ENCODE results near the gene PCBP3.
"Not testable (repeated sequence)": the region's sequence is repeated elsewhere in the genome, so short reads cannot be mapped to it uniquely, and the experiment has no call there.

The PCBP3 gene

DNA sequence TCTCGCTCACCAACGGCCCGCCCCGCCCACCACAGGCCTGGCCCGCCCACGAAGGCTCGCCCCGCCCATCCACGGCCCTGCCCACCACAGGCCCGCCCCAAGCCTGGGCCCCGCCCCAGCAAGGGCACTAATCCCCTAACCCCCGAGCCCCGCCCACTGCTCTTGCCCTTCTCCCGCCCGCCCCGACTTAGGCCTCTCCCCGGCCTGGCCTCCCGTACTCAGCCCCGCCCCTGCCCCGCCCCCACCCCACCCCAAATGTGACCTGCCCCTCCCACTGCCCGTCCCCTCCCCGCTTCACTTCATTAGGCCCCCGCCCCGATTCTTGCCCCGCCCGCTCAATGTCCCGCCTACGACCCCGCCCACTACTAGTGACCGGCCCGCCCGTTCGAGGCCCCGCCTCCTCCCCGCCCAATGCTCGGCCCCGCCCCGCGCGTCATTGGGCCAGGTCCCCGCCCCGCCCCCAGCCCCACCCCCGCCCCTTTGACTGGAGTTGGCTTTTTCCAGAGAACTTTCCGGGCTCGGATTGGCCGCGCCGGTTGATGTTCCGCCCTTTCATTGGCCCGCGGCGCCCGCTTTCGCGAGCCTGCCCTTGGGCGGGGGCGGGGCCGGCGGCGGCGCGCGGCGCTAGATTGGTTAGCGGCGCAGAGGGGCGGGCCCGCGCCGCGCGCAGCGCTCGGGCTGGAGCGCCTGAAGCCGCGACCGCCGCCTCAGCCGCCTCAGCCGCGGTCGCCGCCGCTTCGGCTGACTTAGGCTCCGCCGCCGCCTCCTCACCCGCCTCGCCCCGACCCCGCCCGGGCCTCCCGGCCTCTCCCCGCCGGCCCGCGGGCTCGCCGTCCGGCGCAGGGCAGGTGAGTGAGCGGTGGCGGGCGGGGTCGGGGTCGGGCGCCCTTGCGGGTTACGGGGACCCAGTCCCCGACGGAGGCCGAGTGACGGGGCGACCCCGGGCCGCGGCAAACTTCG lies at the start of gene PCBP3:
TSS of gene PCBP3 (plus strand) at position 705 of the 960 bp plus-strand sequence. CDS start 206,361 bp downstream, outside the sequence.
- peak; percentile 82 to 99 (median 94) for DNase-seq
- intact Hi-C loops (cut with DNase I): no loop called here

DNA sequence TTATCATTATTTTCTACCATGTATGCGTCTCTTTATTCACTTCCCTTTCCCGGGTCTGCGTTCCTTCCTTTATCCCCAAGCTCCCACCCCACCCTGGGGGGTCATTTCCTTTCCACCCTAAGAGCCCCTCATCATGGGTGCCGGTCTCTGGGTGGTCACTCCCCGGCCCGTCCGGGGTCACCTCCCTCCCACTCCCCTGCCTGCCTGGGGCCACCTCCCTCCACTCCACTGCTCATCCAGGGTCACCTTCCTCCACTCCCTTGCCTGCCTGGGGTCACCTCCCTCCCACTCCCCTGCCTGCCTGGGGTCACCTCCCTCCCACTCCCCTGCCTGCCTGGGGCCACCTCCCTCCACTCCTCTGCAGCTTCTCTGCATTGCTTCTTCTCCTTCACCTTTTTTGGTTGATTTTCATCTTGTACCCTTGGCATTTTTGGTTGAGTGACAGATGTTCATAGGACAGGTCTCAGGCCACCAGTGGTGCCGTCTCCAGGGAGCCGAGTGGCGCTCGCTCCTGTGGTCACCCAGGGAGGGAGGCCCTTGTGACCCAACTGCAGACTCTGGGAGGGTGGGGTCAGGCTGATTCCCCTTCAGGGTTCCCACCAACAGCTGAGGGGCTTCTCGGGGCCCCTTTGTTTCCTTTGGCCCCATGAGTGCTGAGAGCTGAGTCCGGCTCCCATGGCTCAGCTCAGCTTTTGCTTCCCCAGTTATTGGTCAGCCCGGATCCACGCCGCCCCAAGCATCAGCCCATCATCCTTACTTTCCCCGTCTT lies 48.6 kb upstream of the PCBP3 start:
- peak in 2 of 10 donors; percentile 53 to 70 for DNase-seq
- intact Hi-C loops (cut with DNase I): loop anchor here (5.0 kb wide), 1 partner anchor 303 kb away; no protein-coding TSS in a partner anchor

DNA sequence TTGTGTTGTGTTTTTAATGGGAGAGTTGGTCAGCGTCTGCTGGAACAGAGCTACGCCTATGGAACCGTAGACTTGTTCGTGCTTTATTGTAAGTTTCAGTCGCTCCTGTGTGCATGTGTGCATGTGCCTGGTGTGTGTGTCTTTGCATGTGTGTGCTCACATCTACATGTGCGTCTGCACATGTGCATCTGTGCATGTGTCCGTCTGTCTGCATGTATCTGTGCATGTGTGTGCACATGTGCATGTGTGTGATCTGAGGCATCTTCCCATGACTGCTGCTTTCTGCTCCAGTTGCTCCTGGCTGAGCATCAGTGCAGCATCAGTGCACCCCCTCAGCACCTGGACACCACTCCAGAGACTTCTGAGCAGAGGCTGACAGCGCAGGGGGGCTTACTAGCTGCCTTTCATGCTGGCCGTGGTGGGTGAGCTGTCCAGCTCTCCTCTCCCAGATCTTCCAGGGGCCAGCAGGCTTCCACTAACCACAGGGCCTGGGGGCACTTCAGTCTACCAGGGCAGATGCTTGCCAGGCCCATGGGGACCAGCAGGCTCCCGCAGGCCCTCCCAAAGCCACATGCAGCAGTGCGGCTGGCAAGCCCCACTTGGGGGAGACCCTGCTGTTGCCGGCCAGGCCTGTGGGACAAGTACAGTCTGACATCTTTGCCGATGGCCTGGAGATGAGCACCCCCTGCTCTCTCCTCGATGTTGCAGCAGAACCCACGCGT lies 47.8 kb upstream of the PCBP3 start:
- DNase-seq: peak in 3 of 10 donors; percentile 36 to 83 (median 39)
- intact Hi-C loops (cut with DNase I): loop anchor here (1.0 to 5.0 kb wide), 2 partner anchors 40 to 303 kb away; no protein-coding TSS in a partner anchor

DNA sequence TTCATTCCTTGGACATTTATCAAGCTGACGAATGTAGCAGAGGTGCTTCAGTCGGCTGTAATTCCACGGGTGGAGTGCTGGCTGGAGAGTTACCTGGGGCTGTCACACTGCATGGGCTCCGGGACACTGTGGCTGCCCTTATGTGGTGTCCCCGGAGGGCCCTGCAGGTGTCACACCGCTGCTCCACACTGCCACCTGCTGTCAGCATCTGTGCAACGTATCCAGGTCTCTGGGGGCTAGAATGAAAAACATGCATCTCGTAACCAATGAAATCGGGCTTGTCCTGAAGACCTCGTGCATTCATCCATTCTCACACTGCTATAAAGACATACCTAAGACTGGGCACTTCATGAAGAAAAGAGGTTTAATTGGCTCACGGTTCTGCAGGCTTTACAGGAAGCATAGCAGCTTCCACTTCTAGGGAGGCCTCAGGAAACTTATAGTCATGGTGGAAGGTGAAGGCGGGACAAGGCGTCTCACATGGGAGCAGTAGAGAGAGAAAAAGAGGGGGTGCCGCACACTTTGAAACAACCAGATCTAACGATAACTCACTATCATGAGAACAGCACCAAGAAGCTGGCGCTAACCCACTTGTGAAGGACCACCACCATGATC lies 46.7 kb upstream of the PCBP3 start:
- intact Hi-C loops (cut with DNase I): loop anchor here (1.0 to 5.0 kb wide), 2 partner anchors 42 to 305 kb away; no protein-coding TSS in a partner anchor
- DNase-seq: peak in 8 of 10 donors; percentile 43 to 91 (median 68)

DNA sequence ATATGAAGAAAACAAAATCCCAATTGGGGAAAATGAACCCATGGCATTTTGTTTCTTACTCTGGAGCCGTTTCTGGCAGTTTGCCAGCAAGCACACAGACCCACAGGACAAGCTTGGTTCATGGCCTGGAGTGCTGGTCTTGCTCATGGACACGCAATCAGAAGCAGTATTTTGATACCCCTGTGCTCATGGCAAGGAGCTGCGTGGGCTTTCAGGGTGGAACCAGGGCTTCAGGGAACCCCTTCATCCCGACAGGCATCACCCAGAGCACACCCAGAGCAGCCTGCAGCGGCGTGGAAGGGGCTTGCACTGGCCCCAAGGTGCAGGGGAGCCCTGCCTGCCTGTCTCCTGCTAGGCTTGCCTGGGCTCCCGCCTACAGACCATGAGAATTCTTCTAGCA lies 45.4 kb upstream of the PCBP3 start:
- DNase-seq: peak in 1 of 10 donors; percentile 47
- intact Hi-C loops (cut with DNase I): loop anchor here (5.0 kb wide), 1 partner anchor 306 kb away; no protein-coding TSS in a partner anchor

DNA sequence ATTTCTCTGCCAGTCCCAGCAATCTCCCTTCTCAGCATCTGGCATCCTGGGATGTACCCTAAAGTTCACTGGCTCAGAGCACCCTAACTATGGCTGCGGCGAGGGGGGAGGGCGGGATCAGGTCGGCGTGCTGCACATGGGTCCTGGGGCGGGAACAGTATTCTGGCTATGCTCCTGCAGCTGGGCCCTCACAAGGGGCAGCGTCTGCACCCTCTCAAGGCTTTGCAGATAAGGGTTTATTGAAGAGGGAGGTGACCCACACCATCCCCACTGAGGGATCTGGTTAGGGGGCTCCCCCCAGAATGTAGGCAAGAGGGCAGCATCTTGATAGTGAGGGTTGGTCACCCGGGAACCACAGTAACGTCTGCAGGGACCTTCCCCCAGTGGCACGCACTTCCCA lies 44.9 kb upstream of the PCBP3 start:
- no peak for DNase-seq
- intact Hi-C loops (cut with DNase I): loop anchor here (5.0 kb wide), 1 partner anchor 306 kb away; no protein-coding TSS in a partner anchor

DNA sequence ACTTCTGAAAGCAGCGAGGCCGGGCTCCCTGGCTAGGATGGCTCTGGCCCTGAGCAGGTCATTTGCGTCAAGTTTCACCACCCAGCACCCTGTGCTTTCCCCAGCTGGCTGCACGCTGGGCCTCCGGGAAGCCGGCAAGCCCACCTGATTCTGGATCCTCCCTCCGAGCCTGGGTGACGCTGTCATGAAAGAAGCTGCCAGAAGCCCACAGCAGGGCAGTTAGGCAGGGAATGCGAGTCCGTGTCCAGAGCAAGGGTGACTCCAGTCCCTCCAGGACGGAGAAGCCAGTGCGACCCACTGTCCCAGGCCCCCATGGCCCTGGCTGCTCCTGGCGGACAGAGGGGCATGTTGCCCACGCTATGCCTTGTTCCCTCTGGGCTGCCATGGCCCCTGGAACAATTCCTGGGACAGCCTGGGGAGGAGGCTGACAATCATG lies 44.4 kb upstream of the PCBP3 start:
- DNase-seq: peak in 3 of 10 donors; percentile 46 to 67 (median 55)

DNA sequence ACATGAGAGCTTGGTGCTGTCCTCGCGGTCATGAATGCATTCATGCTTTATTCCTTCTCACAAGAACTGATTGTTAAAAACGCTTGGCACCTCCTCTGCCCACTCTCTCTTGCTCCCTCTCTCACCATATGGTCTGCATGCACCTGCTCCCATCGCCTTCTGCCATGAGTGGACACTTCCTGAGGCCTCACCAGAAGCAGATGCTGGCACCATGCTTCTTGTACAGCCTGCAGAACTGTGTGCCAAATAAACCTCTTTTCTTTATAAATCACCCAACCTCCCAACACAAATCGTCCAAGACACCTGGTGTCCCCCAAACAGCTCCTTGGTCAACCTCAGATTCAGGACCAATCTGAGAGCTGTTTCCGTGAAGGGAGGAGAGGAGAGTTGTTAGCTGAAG lies 43.3 kb upstream of the PCBP3 start:
- DNase-seq: no peak
- intact Hi-C loops (cut with DNase I): no loop called here

More for the DNA sequence above, 44.4 kb upstream of the PCBP3 start:
- intact Hi-C loops (cut with DNase I): loop anchor here (5.0 kb wide), 1 partner anchor 307 kb away; no protein-coding TSS in a partner anchor

DNA sequence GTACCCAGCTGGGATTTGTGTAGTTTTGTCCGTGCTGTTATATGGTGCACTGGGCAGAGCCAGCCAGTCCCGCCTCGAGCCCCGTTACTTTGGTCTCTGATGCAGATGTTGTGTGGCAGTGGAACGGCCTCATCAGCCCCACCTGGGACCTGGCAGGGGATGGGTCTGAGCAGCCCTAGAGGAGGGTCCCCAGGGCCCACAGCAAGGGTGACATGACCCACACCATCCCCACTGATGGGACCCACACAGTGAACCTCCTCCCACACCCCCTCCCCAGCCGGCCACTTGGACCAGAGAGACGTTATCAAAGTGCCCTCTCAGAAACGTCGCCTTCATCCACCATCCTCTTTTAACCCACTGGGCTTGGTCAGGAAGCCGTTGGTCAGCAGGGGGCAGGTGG lies 42.0 kb upstream of the PCBP3 start:
- peak in 1 of 10 donors; percentile 57 for DNase-seq

DNA sequence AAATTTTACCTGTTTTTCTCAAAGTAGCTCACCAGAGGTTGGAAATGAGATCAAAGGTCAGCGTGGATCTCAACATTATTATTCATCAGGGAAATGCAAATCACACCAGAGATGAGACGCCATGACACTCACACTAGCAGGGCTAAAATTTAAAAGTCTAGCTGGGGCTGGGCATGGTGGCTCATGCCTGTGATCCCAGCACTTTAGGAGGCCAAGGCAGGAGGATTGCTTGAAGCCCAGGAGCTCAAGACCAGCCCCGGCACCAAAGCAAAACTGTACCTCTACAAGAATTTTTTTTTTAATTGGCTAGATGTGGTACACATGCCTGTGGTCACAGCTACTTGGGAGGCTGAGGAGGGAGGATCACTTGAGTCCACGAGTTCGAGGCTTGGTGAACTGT lies 41.4 kb upstream of the PCBP3 start:
- DNase-seq: no peak
- intact Hi-C loops (cut with DNase I): no loop called here

More for the DNA sequence above, 42.0 kb upstream of the PCBP3 start:
- intact Hi-C loops (cut with DNase I): no loop called here

DNA sequence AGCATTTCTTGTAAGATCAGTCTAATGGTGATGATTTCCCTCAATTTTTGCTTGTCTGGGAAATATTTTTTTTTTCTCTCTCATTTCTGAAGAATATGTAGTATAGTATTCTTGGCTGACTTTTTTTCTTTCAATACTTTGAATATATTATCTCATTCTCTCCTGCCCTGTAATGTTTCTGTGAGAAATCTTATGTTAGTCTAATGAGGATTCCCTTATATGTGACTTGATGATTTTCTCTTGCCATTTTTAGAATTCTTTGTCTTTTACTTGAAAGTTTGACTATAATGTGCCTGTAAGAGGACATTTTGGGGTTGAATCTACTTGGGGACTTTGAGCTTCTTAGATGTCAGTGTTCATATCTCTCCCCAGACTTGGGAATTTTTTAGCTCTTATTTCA lies 40.0 kb upstream of the PCBP3 start:
- intact Hi-C loops (cut with DNase I): no loop called here
- DNase-seq: no peak

DNA sequence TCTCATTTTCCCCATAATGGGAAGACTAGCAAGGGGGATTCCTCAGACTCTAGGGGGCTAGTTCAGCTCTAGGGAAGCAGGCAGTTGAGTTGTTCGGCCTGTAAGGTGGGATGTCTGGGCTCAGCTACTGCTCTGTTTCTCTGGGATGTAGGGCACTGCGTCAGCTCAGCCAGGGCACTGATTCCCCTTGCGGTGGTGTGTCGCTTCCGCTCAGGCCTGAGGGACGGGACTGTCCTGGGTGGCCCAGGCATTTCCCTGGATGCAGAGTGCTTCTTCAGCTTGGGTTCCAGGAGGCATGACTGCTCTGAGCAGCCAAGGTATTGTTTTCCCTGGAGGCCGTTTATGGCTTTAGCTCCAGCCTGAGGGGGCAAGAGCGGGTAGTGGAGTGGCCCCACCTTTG lies 38.8 kb upstream of the PCBP3 start:
- intact Hi-C loops (cut with DNase I): not testable (repeated sequence)
- peak in 1 of 10 donors; percentile 82 for DNase-seq

DNA sequence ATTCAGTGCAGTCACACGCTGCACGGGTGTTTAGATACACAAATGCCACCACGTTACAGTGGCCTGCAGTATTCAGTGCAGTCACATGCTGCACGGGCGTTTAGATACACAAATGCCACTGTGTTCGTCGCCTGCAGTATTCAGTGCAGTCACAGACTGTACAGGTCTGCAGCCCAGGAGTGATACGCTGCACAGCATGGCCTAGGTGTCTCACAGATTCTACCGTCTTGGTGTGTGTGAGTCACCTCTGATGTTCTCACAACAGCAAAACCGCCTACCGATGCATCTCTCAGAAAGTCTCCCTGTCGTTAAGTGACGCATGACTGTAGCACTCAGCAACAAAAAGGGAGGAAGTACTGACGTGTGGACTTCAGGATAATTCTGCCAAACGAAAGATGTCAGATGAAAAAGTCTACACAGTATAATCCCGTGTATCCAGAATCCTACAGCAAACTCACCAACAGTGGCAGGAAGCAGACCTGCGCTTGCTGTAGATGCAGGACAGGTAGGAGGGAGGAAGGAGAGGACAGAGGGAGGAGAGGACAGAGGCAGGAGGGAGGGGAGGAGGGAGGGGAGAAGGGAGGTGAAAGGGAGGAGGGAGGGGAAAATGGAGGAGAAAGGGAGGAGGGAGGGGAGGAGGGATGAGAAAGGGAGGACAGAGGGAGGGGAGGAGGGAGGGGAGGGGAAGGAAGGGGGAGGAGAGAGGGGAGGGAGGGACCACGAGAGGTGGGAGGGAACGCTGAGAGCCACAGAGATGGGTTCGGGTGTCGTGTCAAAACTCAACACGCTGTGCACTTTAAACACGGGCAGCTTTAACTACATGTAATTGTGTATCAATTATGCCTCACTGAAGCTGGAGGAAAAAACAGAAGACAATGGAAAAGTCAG lies 36.3 kb upstream of the PCBP3 start:
- DNase-seq: peak in 1 of 10 donors; percentile 52
- intact Hi-C loops (cut with DNase I): no loop called here

DNA sequence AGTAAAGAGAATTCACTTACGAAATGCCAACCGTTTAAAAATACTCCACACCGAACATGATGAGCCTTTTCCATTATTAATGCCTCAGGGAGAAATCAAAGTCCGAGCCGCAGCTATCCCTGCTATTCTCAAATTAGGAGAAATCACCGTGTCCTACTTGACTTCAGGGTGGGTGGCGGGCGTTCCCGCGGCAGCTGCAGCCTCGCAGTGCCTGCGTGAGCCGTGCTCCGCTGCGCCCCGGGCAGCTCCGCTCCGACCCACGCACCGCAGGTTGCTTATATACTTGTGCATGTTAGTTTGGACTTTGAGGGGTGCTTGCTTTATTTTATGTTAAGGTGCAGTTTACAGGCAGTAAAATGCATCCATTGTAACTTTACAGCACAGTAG lies 35.6 kb upstream of the PCBP3 start:
- DNase-seq: no peak
- intact Hi-C loops (cut with DNase I): no loop called here

DNA sequence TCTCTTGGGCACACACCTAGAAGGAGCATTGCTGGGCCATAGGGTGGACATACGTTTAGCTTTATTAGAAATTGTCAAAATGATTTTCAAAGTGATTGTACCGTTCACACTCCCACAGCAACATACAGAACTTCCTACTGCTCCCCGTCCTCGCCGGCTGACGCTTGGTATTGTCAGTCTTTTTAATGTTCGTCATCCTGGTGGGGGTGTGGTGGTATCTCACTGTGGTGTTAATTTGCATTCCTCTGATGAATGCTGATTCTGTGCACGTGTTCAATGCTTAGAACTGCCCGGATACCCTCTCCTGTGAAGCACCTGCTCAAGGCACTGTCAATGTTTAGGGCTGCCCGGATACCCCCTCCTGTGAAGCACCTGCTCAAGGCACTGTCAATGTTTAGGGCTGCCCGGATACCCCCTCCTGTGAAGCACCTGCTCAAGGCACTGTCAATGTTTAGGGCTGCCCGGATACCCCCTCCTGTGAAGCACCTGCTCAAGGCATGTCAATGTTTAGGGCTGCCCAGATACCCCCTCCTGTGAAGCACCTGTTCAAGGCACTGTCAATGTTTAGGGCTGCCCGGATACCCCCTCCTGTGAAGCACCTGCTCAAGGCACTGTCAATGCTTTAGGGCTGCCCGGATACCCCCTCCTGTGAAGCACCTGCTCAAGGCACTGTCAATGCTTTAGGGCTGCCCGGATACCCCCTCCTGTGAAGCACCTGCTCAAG lies 34.6 kb upstream of the PCBP3 start:
- DNase-seq; intact Hi-C loops (cut with DNase I): not testable (repeated sequence)

DNA sequence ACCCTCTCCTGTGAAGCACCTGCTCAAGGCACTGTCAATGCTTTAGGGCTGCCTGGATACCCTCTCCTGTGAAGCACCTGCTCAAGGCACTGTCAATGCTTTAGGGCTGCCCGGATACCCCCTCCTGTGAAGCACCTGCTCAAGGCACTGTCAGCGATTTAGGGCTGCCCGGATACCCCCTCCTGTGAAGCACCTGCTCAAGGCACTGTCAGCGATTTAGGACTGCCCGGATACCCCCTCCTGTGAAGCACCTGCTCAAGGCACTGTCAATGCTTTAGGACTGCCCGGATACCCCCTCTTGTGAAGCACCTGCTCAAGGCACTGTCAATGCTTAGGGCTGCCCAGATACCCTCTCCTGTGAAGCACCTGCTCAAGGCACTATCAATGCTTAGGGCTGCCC lies 33.9 kb upstream of the PCBP3 start:
- intact Hi-C loops (cut with DNase I); DNase-seq: not testable (repeated sequence)

DNA sequence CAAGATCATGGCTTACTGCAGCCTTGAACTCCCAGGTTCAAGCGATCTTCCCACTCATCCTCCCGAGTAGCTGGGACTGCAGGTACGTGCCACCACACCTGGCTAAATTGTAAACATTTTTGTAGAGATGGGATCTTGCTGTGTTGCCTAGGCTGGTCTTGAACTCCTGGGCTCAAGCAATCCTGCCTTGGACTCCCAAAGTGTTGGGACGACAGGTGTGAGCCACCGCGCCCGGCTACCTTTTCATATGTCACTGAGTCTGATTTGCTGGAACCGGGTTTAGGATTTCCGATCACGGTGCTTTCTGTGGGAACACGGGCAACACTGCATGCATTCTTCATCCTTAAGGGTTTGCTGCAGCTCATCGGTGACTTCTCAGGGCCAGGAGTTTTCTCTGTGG lies 32.2 kb upstream of the PCBP3 start:
- DNase-seq: no peak
- intact Hi-C loops (cut with DNase I): no loop called here

All from posterior cingulate gyrus (tissue), 11 donors.